Measurements from ENCODE around the gene RNF38.

DNA sequence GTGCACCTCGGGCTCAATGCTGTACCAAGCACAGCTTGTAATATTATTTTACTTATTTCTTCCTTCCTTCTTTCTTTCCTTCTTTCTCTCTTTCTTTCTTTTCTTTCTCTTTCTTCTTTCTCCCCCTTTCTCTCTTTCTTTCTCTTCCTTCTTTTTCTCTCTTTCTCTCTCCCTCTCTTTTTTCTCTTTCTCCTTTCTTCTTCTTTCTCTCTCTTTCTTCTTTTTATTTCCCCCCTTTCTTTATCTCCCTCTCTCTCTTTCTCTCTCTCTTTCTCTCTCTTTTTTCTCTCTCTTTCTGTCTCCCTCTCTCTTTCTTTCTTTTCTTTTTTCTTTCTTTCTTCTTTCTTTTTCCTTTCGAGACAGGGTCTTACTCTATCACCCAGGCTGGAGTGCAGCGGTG, 109.1 kb downstream of the RNF38 start:
- TF ChIP-seq, protein P1, sequence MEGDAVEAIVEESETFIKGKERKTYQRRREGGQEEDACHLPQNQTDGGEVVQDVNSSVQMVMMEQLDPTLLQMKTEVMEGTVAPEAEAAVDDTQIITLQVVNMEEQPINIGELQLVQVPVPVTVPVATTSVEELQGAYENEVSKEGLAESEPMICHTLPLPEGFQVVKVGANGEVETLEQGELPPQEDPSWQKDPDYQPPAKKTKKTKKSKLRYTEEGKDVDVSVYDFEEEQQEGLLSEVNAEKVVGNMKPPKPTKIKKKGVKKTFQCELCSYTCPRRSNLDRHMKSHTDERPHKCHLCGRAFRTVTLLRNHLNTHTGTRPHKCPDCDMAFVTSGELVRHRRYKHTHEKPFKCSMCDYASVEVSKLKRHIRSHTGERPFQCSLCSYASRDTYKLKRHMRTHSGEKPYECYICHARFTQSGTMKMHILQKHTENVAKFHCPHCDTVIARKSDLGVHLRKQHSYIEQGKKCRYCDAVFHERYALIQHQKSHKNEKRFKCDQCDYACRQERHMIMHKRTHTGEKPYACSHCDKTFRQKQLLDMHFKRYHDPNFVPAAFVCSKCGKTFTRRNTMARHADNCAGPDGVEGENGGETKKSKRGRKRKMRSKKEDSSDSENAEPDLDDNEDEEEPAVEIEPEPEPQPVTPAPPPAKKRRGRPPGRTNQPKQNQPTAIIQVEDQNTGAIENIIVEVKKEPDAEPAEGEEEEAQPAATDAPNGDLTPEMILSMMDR (conservative IDR thresholded peaks at IDR 0.05; ENCODE audit: low read length): no peak
- TF ChIP-seq EZH2phosphoT487 (IDR thresholded peaks at IDR 0.05; ENCODE audit: borderline replicate concordance, low read depth, low read length): no peak
